Measurements from ENCODE around the gene CYB5R2. TPM values are rescaled to one million over a fixed set of nuclear protein-coding genes. Genes with fewer than 3 reads are reported as not detected.

Gene CYB5R2
- total RNA-seq, 2 experiments from 2014 or later: 6.6 to 8.2 TPM

DNA sequence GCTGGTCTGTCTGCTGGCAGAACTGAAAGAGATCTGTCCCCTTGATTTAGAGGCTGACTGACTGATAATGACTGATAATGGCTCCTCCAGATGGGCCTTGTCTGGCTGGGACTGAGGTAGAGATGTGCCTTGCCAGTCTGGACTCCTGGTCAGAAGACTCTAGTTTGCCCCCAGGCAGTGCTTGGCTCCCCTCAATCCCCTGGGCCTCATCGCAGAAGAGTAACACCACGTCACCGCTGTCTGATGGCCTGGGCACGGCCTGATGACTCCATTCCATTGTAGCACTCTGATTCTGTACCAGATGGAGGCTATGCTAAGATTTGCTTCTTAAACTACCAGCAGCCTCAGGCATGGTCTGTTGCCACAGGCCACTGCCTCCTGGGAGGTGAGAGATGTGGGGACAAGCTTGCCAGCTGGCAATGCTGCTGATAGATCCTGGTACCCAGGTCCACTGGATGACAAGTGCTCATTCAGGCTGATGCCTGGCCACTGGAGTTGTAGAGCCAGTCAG is 19.1 kb downstream of the CYB5R2 start:
- DNase-seq (no peak), ATAC-seq (no peak)
- CTCF ChIA-PET: no interaction called here
- intact Hi-C loops (cut with DNase I, micrococcal nuclease): no loop called here
- Mint-ChIP-seq H3K4me3 (no peak overlapping the region), H3K9me3 (ENCODE audit: low read depth) (no peaks in the 10 kb centered on the region), H3K36me3 (ENCODE audit: low read depth) (peaks cover 12% of the 10 kb centered on the region), H3K27me3 (no peaks in the 10 kb centered on the region), H3K4me1 (no peaks in the 10 kb centered on the region), H3K27ac (no peak overlapping the region)
- POLR2A ChIA-PET: no interaction called here

DNA sequence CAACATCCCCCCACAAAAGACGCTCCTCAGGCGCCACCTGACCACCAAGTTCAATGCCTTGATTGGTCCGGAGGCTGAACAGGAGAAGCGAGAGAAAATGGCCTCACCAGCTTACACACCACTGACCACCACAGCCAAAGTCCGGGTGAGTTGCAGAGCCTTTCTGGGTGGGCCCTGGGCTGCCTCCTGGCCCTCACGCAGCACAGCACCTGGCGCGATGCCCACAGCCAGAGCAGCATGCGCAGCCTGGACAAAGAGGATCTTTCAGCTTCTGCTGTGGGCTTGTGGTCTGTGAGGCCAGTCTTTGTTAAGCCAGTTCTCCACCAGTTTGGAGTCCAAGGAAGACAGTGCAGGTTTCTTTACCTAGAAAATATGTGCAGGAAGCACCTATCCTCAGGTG is 21.6 kb downstream of the CYB5R2 start:
- ChIA-PET CTCF (no interaction called here), POLR2A (no interaction called here)
- H3K9me3 Mint-ChIP-seq (ENCODE audit: low read depth): no peaks in the 10 kb centered on the region
- no peak overlapping the region for H3K27ac Mint-ChIP-seq
- H3K4me3 Mint-ChIP-seq: no peak overlapping the region
- H3K36me3 Mint-ChIP-seq (ENCODE audit: low read depth): peaks cover 5% of the 10 kb centered on the region
- intact Hi-C loops (cut with DNase I, micrococcal nuclease): no loop called here
- H3K27me3 Mint-ChIP-seq: no peaks in the 10 kb centered on the region
- ATAC-seq (no peak), DNase-seq (no peak)
- no peaks in the 10 kb centered on the region for H3K4me1 Mint-ChIP-seq

- peaks cover 3% of the 10 kb centered on the region for H3K36me3 Mint-ChIP-seq (ENCODE audit: low read depth)
- DNase-seq: no peak
These were observed 22.2 kb downstream of the CYB5R2 start for GRCh38 chr11:7651140-7651551.

GRCh38 chr11:7648264-7648663 is 25.0 kb downstream of the CYB5R2 start:
- H3K4me3 Mint-ChIP-seq: no peak overlapping the region
- intact Hi-C loops (cut with DNase I, micrococcal nuclease): no loop called here
- H3K4me1 Mint-ChIP-seq: no peaks in the 10 kb centered on the region
- POLR2A ChIA-PET: no interaction called here
- CTCF ChIA-PET: no interaction called here
- H3K9me3 Mint-ChIP-seq (ENCODE audit: low read depth): no peaks in the 10 kb centered on the region
- H3K27ac Mint-ChIP-seq: no peak overlapping the region
- DNase-seq (no peak), ATAC-seq (no peak)
- peaks cover 6% of the 10 kb centered on the region for H3K36me3 Mint-ChIP-seq (ENCODE audit: low read depth)
- no peaks in the 10 kb centered on the region for H3K27me3 Mint-ChIP-seq

More at GRCh38 chr11:7651140-7651551, 22.2 kb downstream of the CYB5R2 start:
- Mint-ChIP-seq H3K4me1 (no peaks in the 10 kb centered on the region), H3K9me3 (ENCODE audit: low read depth) (no peaks in the 10 kb centered on the region), H3K27ac (no peak overlapping the region), H3K4me3 (no peak overlapping the region), H3K27me3 (no peaks in the 10 kb centered on the region)
- ChIA-PET CTCF (no interaction called here), POLR2A (no interaction called here)
- ATAC-seq: no peak
- intact Hi-C loops (cut with DNase I, micrococcal nuclease): no loop called here

- no peak overlapping the region for H3K4me3 Mint-ChIP-seq
- H3K27me3 Mint-ChIP-seq: no peaks in the 10 kb centered on the region
- CTCF ChIA-PET: interaction anchor here (0.8 to 1.3 kb wide), 2 partner anchors 10 to 41 kb away, joined by 3 read pairs; no protein-coding TSS in a partner anchor
- ATAC-seq (no peak), DNase-seq (no peak)
- H3K27ac Mint-ChIP-seq: no peak overlapping the region
- POLR2A ChIA-PET: no interaction called here
- no peaks in the 10 kb centered on the region for H3K9me3 Mint-ChIP-seq (ENCODE audit: low read depth)
- peaks cover 6% of the 10 kb centered on the region for H3K36me3 Mint-ChIP-seq (ENCODE audit: low read depth)
- H3K4me1 Mint-ChIP-seq: no peaks in the 10 kb centered on the region
- intact Hi-C loops (cut with DNase I, micrococcal nuclease): no loop called here
These were observed 26.4 kb downstream of the CYB5R2 start for GRCh38 chr11:7646866-7647265.

DNA sequence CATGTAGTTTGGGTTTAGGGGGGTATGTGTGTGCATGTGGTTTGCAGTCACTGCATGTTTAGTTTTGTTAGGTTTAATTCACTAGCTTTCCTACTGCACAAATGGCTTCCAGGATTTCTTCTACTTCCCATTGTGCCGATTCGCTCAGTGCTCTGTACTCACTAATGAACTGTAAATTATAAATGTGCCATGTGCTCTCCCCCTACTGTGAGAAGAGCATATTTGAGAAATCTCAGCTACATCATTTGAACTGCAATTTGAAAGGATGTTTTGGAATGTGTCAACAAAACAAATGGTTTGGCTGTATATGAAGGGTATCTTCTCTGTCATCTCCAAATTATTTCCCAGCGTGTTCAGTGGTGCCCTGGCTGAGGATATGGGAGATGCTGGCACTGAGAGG is 28.1 kb downstream of the CYB5R2 start:
- Mint-ChIP-seq H3K36me3 (ENCODE audit: low read depth) (peaks cover 15% of the 10 kb centered on the region), H3K4me1 (no peaks in the 10 kb centered on the region), H3K9me3 (ENCODE audit: low read depth) (no peaks in the 10 kb centered on the region), H3K27me3 (no peaks in the 10 kb centered on the region), H3K4me3 (no peak overlapping the region), H3K27ac (no peak overlapping the region)
- intact Hi-C loops (cut with DNase I, micrococcal nuclease): no loop called here
- ChIA-PET CTCF (no interaction called here), POLR2A (no interaction called here)
- DNase-seq (no peak), ATAC-seq (no peak)

DNA sequence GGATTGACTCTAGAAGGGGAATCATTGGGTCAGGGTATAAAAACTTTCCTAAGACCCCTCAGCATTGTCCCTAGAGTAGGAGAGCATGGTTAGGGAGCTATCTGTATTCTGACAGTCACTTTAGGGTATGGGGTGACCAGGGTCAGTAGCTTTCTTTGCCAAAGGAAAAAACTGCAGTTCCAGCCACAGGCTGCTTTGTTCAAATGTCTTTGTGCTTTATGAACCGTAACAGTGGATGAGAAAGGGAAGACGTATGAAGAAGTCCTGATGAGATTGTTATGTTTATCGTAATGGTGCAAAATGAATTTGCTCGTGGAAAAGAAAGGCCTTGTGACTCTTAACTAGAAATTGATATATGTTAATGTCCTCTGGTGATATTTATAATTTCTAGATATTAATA is 30.0 kb downstream of the CYB5R2 start:
- POLR2A ChIA-PET: no interaction called here
- ATAC-seq: no peak

DNA sequence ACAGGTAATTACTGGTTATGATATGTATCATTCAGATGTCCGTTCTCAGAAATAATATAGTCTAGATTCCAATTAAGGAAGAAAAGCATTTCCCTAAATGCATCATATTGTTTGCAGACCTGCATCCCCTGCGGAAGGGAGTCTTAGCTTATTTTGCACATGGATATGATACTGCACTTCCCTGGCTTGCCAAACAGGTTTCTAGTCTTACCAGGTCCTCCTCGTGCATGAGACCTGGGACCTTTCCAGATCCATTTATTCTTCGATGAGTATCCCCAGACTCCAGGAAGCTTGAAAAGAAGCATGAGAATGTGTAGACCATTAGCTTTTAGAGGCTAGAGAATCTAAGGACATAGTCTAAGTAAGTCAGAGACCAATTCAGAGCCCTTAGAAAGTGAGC is 30.6 kb downstream of the CYB5R2 start:
- Mint-ChIP-seq H3K4me3 (no peak overlapping the region), H3K9me3 (ENCODE audit: low read depth) (no peaks in the 10 kb centered on the region), H3K4me1 (no peaks in the 10 kb centered on the region), H3K36me3 (ENCODE audit: low read depth) (peaks cover 14% of the 10 kb centered on the region), H3K27ac (no peak overlapping the region), H3K27me3 (no peaks in the 10 kb centered on the region)
- no peak for DNase-seq
- ChIA-PET CTCF (interaction anchor here (0.9 kb wide), 1 partner anchor 39 kb away, joined by 3 read pairs; no protein-coding TSS in a partner anchor), POLR2A (no interaction called here)
- no peak for ATAC-seq
- intact Hi-C loops (cut with DNase I, micrococcal nuclease): no loop called here

More for the DNA sequence above, 30.0 kb downstream of the CYB5R2 start:
- intact Hi-C loops (cut with DNase I, micrococcal nuclease): no loop called here
- no peaks in the 10 kb centered on the region for H3K9me3 Mint-ChIP-seq (ENCODE audit: low read depth)
- H3K4me3 Mint-ChIP-seq: no peak overlapping the region
- CTCF ChIA-PET: interaction anchor here (0.9 to 1.1 kb wide), 2 partner anchors 39 to 51 kb away, joined by 3 to 4 read pairs; no protein-coding TSS in a partner anchor
- DNase-seq: no peak
- H3K36me3 Mint-ChIP-seq (ENCODE audit: low read depth): peaks cover 14% of the 10 kb centered on the region
- no peaks in the 10 kb centered on the region for H3K4me1 Mint-ChIP-seq
- H3K27me3 Mint-ChIP-seq: no peaks in the 10 kb centered on the region
- H3K27ac Mint-ChIP-seq: no peak overlapping the region

- DNase-seq (no peak), ATAC-seq (no peak)
- POLR2A ChIA-PET: no interaction called here
- no peak overlapping the region for H3K4me3 Mint-ChIP-seq
- peaks cover 17% of the 10 kb centered on the region for H3K36me3 Mint-ChIP-seq (ENCODE audit: low read depth)
- no peaks in the 10 kb centered on the region for H3K9me3 Mint-ChIP-seq (ENCODE audit: low read depth)
- CTCF ChIA-PET: no interaction called here
- intact Hi-C loops (cut with DNase I, micrococcal nuclease): no loop called here
- no peak overlapping the region for H3K27ac Mint-ChIP-seq
- H3K27me3 Mint-ChIP-seq: no peaks in the 10 kb centered on the region
- no peaks in the 10 kb centered on the region for H3K4me1 Mint-ChIP-seq
These were observed 32.5 kb downstream of the CYB5R2 start for GRCh38 chr11:7640816-7641215.

DNA sequence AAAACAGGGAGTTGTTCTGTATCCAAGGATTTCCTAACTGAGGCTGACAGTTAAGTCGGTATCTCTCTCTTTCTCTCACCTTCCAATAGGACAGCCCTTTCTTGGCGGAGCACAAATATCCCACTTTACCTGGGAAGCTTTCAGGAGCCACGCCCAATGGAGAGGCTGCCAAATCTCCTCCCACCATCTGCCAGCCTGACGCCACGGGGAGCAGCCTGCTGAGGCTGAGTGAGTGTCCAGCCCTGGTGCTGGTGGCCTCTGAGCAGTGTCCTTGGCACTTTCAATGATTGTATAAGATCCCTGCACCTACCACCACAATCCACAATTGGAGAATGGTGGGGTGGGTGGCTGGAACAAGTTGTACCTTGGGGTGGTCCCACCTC is 33.7 kb downstream of the CYB5R2 start:
- no peak for DNase-seq
- Mint-ChIP-seq H3K4me1 (no peaks in the 10 kb centered on the region), H3K27ac (no peak overlapping the region), H3K9me3 (ENCODE audit: low read depth) (no peaks in the 10 kb centered on the region), H3K27me3 (no peaks in the 10 kb centered on the region), H3K36me3 (ENCODE audit: low read depth) (peaks cover 17% of the 10 kb centered on the region), H3K4me3 (no peak overlapping the region)
- ChIA-PET CTCF (interaction anchor here (0.6 kb wide), 1 partner anchor 55 kb away, joined by 3 read pairs; no protein-coding TSS in a partner anchor), POLR2A (no interaction called here)
- intact Hi-C loops (cut with DNase I, micrococcal nuclease): no loop called here
- ATAC-seq: no peak

- Mint-ChIP-seq H3K27ac (no peak overlapping the region), H3K27me3 (no peaks in the 10 kb centered on the region), H3K9me3 (ENCODE audit: low read depth) (no peaks in the 10 kb centered on the region), H3K4me1 (no peaks in the 10 kb centered on the region), H3K4me3 (no peak overlapping the region), H3K36me3 (ENCODE audit: low read depth) (peaks cover 20% of the 10 kb centered on the region)
- POLR2A ChIA-PET: no interaction called here
- intact Hi-C loops (cut with DNase I, micrococcal nuclease): no loop called here
- no peak for DNase-seq
- CTCF ChIA-PET: interaction anchor here (0.6 to 0.9 kb wide), 3 partner anchors 55 to 712 kb away, joined by 3 read pairs; no protein-coding TSS in a partner anchor
- no peak for ATAC-seq
These were observed 34.3 kb downstream of the CYB5R2 start for GRCh38 chr11:7638710-7639642.

Measured in activated CD4-positive, alpha-beta T cell treated with anti-CD3 and anti-CD28 coated beads for 36 hours (primary cell).